RWPE1 (cell line): Measurements from ENCODE around the gene TOX2.

Experiments
- CTCF ChIA-PET: fragments of 350-600 bp; sonication (Branson Sonifier 250); formaldehyde crosslinking; extraction: SDS; loops from one replicate; lab custom pipeline; 2021; lab: Yijun Ruan, JAX
- POLR2A ChIA-PET: fragments of 400-600 bp; formaldehyde crosslinking; extraction: SDS; loops from one replicate; lab custom pipeline; 2020; ENCODE audit warnings: antibody characterized with exemption; ENCODE audit not compliant: low non-redundant PET; lab: Yijun Ruan, JAX
- DNase-seq: peaks from one replicate; pipeline ENCODE4 v3.0.0; 2012; ENCODE audit warnings: low spot score
- H3K27ac ChIP-seq: fragments of 450-650 bp; 2 replicates; pipeline ENCODE4 v1.5.1; 2017
- TF ChIP-seq, protein P1 (sequence below): fragments of 450-650 bp; conservative IDR thresholded peaks from 2 replicates; pipeline ENCODE4 v1.5.1; 2017; ENCODE audit warnings: low read depth, mild to moderate bottlenecking

The TOX2 gene

DNA sequence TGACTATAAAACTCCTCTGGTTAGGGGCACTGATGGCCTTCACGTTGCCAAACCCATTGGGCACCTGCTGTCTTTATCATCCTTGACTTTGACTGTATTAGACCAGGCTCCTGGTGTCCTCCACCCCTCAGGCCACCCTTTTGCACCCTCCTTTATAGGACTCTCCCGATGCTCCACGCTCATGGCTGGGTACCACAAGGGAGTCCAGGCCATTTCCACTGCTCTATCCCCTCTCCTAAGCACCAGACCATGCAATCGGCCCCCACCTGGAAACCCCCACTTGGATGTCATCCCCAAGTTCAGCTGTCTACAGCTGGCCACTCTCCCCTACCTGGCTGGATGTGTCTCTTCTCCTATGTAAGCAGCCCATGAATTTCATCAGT lies 115.2 kb downstream of the TOX2 start:
- ChIA-PET CTCF (interaction anchor here (0.5 kb wide), 1 partner anchor 8 kb away, joined by 3 read pairs; no protein-coding TSS in a partner anchor), POLR2A (no interaction called here)
- no peak for DNase-seq
- no peak overlapping the region for H3K27ac ChIP-seq
- TF ChIP-seq, protein P1, sequence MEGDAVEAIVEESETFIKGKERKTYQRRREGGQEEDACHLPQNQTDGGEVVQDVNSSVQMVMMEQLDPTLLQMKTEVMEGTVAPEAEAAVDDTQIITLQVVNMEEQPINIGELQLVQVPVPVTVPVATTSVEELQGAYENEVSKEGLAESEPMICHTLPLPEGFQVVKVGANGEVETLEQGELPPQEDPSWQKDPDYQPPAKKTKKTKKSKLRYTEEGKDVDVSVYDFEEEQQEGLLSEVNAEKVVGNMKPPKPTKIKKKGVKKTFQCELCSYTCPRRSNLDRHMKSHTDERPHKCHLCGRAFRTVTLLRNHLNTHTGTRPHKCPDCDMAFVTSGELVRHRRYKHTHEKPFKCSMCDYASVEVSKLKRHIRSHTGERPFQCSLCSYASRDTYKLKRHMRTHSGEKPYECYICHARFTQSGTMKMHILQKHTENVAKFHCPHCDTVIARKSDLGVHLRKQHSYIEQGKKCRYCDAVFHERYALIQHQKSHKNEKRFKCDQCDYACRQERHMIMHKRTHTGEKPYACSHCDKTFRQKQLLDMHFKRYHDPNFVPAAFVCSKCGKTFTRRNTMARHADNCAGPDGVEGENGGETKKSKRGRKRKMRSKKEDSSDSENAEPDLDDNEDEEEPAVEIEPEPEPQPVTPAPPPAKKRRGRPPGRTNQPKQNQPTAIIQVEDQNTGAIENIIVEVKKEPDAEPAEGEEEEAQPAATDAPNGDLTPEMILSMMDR = no peak

DNA sequence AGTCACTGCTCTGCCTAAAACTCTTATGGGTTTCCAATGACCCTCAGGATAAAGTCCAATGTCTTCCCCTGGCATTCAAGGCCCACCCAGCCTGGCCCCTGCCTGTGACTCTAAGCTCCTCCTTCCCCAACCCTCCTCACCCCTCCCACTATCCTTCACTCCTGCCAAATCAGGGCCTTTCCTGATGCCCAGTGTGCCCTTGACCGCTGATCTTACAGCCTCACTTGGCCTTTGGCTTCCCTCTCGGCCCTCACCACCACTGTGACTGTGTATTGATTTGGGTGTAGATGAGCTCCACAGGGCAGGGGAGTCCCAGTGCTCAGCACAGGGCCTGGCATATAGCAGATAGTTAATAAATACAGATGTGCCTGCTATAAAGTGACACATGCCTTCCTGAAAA lies 115.7 kb downstream of the TOX2 start:
- ChIA-PET CTCF (interaction anchor here (0.5 kb wide), 1 partner anchor 8 kb away, joined by 3 read pairs; no protein-coding TSS in a partner anchor), POLR2A (no interaction called here)
- TF ChIP-seq, protein P1 = no peak
- no peak overlapping the region for H3K27ac ChIP-seq
- no peak for DNase-seq

DNA sequence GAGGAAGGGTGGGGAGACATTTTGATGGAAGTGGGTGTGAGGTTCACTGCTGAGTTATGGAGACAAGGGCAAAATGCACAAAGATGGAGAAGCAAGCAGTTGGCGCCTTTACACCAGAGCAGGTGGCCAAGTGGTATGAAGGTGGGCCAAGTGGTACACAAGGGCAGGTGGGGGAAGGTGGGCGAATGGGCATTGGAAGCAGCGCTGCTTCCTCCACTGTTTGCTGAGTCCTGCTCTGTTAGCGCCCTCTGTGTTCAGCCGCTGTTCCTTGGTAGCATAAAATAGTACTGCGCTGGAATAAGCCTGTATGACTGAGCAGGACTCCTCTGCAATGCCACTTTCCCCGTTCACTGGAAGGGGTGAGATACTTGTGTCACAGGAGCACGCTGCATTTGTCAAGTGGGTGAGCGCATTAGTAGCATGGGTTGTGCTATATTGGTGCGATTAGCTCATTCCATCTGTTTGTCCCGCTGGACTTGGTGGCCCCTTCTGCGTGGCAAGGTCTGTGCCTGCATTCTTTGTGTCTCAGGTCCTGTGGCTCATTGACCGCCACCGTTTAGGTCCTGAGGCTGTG lies 116.4 kb downstream of the TOX2 start:
- POLR2A ChIA-PET = interaction anchor here (0.6 kb wide), 1 partner anchor 574 kb away, joined by 3 read pairs; no protein-coding TSS in a partner anchor
- DNase-seq = no peak
- CTCF ChIA-PET = interaction anchor here (0.6 kb wide), 1 partner anchor 241 kb away, joined by 3 read pairs; no protein-coding TSS in a partner anchor
- H3K27ac ChIP-seq = no peak overlapping the region
- TF ChIP-seq, protein P1 = no peak

DNA sequence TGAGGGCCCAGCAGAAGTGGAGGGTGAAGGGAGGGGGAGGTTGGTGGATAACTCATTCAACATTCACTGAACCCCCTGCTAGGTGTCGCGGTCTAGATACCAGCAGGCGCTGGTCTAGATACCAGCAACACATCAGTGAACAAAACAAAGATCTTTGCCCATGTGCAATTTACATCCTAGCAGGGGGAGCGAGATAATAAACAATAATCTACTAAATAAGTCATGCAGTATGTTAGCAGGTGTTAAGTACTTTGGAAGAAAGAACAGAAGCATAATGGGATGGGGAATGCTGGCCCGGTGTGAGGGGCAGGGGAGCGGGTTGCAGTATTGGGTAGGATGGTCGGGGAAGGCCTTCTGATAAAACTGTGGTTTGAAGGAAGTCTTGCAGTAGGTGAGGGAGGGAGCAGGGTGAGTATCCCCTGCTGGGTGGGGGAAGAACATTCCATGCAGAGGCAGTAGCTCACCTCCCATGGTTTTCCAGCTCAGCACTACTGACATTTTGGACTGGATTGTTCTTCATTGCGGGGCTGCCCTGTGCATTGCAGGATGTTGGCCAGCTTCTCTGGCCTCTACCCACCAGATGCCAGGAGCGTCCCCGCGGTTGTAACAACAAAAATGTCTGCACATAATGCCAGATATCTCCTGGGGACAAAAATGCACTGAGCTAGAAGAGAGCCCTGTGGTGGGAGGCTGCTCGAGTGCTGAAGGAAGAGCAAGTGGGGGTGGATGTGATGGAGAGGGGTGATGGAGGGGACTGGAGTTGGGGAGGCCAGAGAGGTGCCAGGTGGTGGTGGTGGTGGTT lies 117.3 kb downstream of the TOX2 start:
- POLR2A ChIA-PET = interaction anchor here (0.6 kb wide), 1 partner anchor 575 kb away, joined by 3 read pairs; no protein-coding TSS in a partner anchor
- no peak overlapping the region for H3K27ac ChIP-seq
- TF ChIP-seq, protein P1 = no peak
- CTCF ChIA-PET = interaction anchor here (0.6 kb wide), 1 partner anchor 110 kb away, joined by 3 read pairs; no protein-coding TSS in a partner anchor
- DNase-seq = no peak

DNA sequence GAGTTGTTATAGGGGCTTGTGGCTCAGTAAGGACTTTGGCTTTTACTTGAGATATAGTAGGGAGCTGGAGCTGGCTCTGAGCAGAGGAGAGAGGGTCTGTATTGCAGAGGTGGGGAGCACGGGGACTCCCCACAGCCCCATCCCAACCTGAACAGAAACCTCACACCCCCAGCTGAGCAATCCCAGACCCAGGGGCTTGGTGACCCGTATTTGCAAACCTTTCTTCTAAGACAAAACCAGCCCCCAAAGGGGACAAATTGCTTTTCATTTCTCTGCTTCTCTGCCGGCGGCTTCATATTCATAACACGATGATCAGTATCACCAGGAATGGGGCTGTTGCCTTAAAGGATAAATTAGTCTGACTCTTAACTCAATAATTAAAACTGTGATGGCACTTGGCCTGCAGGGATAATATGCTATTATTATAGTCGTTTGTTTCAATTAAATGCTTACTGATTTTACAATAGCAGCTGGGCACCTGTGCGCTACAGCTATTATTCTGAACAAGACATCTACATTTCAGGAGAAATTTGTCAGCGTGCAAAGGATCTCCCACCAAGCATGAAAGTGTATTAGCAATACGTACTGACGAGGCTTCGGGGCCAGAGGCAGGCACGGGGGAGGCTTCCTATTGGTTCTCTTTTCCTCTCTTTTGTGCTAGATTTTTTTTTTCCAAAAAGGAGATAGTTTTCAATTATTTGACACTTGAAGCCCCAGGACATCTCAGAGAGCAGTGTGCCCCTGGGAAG lies 118.1 kb downstream of the TOX2 start:
- CTCF ChIA-PET = interaction anchor here (0.6 to 0.7 kb wide), 2 partner anchors 27 to 73 kb away, joined by 3 to 4 read pairs; no protein-coding TSS in a partner anchor
- TF ChIP-seq, protein P1 = no peak
- POLR2A ChIA-PET = no interaction called here
- DNase-seq = no peak
- H3K27ac ChIP-seq = no peak overlapping the region

DNA sequence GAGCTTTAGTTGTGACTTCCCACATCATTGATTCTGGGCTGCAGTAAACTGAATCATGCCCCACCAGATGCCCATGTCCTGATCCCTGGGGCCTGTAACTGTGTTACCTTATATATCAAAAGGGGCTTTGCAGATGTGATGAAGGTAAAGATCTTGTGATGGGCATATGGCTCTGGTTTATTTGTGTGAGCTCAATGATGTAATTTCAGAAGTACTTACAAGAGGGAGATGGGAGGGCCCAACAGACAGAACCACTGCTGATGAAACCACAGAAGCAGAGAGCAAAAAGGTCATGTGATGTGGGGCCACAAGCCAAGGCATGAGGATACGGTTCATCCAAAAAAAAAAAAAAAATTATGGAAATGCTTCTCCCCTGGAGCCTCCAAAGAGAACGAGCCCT lies 118.7 kb downstream of the TOX2 start:
- no peak overlapping the region for H3K27ac ChIP-seq
- TF ChIP-seq, protein P1 = no peak
- DNase-seq = no peak
- POLR2A ChIA-PET = no interaction called here
- CTCF ChIA-PET = interaction anchor here (0.6 to 0.7 kb wide), 2 partner anchors 27 to 73 kb away, joined by 3 to 4 read pairs; no protein-coding TSS in a partner anchor
